HepG2 (cell line): ENCODE results near the gene CHCHD1. TPM values are rescaled to one million over a fixed set of nuclear protein-coding genes. Genes with fewer than 3 reads are reported as not detected.

Experiments
- HNF4A ChIP-seq: sonication (generic); formaldehyde crosslinking; IDR thresholded peaks from 2 replicates; pipeline ENCODE4 v1.4.0; 2020; ENCODE audit warnings: missing genetic modification reagents
- HNRNPH1 ChIP-seq: fragments of 200-400 bp; formaldehyde crosslinking; optimal IDR thresholded peaks from 2 replicates; pipeline ENCODE3; 2017; ENCODE audit warnings: mild to moderate bottlenecking, low read depth, low read length
- HOXA3 ChIP-seq: sonication (generic); formaldehyde crosslinking; IDR thresholded peaks from 2 replicates; pipeline ENCODE4 v1.5.0; 2020; ENCODE audit warnings: missing genetic modification reagents
- KDM3A ChIP-seq: IDR thresholded peaks from 2 replicates; pipeline ENCODE4 v1.6.1; 2018; ENCODE audit warnings: low read depth, missing compliant biosample characterization
- KMT2A ChIP-seq: sonication (generic); formaldehyde crosslinking; IDR thresholded peaks from 2 replicates; pipeline ENCODE4 v1.4.0; 2020; ENCODE audit warnings: missing genetic modification reagents
- PHF21A ChIP-seq: sonication (generic); formaldehyde crosslinking; IDR thresholded peaks from 2 replicates; pipeline ENCODE4 v1.5.0; 2020; ENCODE audit warnings: mild to moderate bottlenecking, missing genetic modification reagents
- PHF8 ChIP-seq: sonication (generic); formaldehyde crosslinking; IDR thresholded peaks from 2 replicates; pipeline ENCODE4 v1.5.0; 2020; ENCODE audit warnings: missing genetic modification reagents
- POLR2A ChIP-seq, 2 experiments: IDR thresholded peaks; 2 replicates each; pipeline ENCODE4 v1.6.1; 2011; ENCODE audit warnings: low read depth in 2 of 2, low read length in 2 of 2, mild to moderate bottlenecking in 1 of 2, moderate library complexity in 1 of 2; ENCODE audit not compliant: insufficient read depth in 1 of 2
- PPARG ChIP-seq: conservative IDR thresholded peaks from 2 replicates; pipeline ENCODE4 v1.6.1; 2016; ENCODE audit warnings: missing biosample characterization, missing genetic modification reagents
- SP4 ChIP-seq: sonication (generic); formaldehyde crosslinking; IDR thresholded peaks from 2 replicates; pipeline ENCODE4 v1.8.1; 2023; ENCODE audit warnings: mild to moderate bottlenecking, missing genetic modification reagents
- SRSF9 ChIP-seq: fragments of 200-400 bp; formaldehyde crosslinking; IDR thresholded peaks from 2 replicates; pipeline ENCODE4 v1.6.1; 2018; ENCODE audit warnings: borderline replicate concordance, mild to moderate bottlenecking, low read depth, low read length; ENCODE audit not compliant: insufficient read depth, poor library complexity, severe bottlenecking
- SRY ChIP-seq: sonication (generic); formaldehyde crosslinking; IDR thresholded peaks from 2 replicates; pipeline ENCODE4 v1.8.0; 2022; ENCODE audit warnings: mild to moderate bottlenecking, missing genetic modification reagents
- TAF1 ChIP-seq: sonication (generic); formaldehyde crosslinking; IDR thresholded peaks from 2 replicates; pipeline ENCODE4 v1.4.0; 2020; ENCODE audit warnings: missing genetic modification reagents
- THAP11 ChIP-seq: IDR thresholded peaks from 2 replicates; pipeline ENCODE4 v1.6.1; 2016; ENCODE audit warnings: missing biosample characterization, missing genetic modification reagents
- XRCC5 ChIP-seq: fragments of 200-400 bp; formaldehyde crosslinking; optimal IDR thresholded peaks from 2 replicates; pipeline ENCODE3; 2017; ENCODE audit warnings: mild to moderate bottlenecking, low read length
- YEATS2 ChIP-seq: sonication (generic); formaldehyde crosslinking; IDR thresholded peaks from 2 replicates; pipeline ENCODE4 v1.4.0; 2020; ENCODE audit warnings: missing genetic modification reagents, borderline replicate concordance
- ZBTB20 ChIP-seq: sonication (generic); formaldehyde crosslinking; IDR thresholded peaks from 2 replicates; pipeline ENCODE4 v1.8.1; 2023; ENCODE audit warnings: missing genetic modification reagents, low read depth, mild to moderate bottlenecking, borderline replicate concordance
- ZFP90 ChIP-seq: sonication (generic); formaldehyde crosslinking; IDR thresholded peaks from 2 replicates; pipeline ENCODE4 v1.8.0; 2022; ENCODE audit warnings: missing genetic modification reagents, mild to moderate bottlenecking, inconsistent platforms, borderline replicate concordance
- ZNF263 ChIP-seq: sonication (generic); formaldehyde crosslinking; IDR thresholded peaks from 2 replicates; pipeline ENCODE4 v1.4.0; 2020; ENCODE audit warnings: missing genetic modification reagents
- ZNF317 ChIP-seq: sonication (generic); formaldehyde crosslinking; IDR thresholded peaks from 2 replicates; pipeline ENCODE4 v1.5.0; 2020; ENCODE audit warnings: mild to moderate bottlenecking, missing genetic modification reagents
- ZNF451 ChIP-seq: sonication (generic); formaldehyde crosslinking; IDR thresholded peaks from 2 replicates; pipeline ENCODE4 v1.5.0; 2020; ENCODE audit warnings: mild to moderate bottlenecking, missing genetic modification reagents
- ZNF777 ChIP-seq: sonication (generic); formaldehyde crosslinking; IDR thresholded peaks from 2 replicates; pipeline ENCODE4 v1.4.0; 2020; ENCODE audit warnings: missing genetic modification reagents
- ZNF839 ChIP-seq: sonication (generic); formaldehyde crosslinking; IDR thresholded peaks from 2 replicates; pipeline ENCODE4 v1.4.0; 2020; ENCODE audit warnings: missing genetic modification reagents, mild to moderate bottlenecking, borderline replicate concordance
- ZNF891 ChIP-seq: sonication (generic); formaldehyde crosslinking; IDR thresholded peaks from 2 replicates; pipeline ENCODE4 v1.5.0; 2020; ENCODE audit warnings: mild to moderate bottlenecking, missing genetic modification reagents
- ZSCAN31 ChIP-seq: sonication (generic); formaldehyde crosslinking; IDR thresholded peaks from 2 replicates; pipeline ENCODE4 v1.5.0; 2020; ENCODE audit warnings: low read depth, mild to moderate bottlenecking, missing genetic modification reagents
- polyA plus RNA-seq, 8 experiments: library from polyadenylated mRNA; depleted of rRNA in 3 of 8; stranded (reverse) in 7 of 8; unstranded in 1 of 8; fragments of >200 nt; fragmentation: Illumina TruSeq in 4 of 8; extraction: Trizol in 4 of 8; gene quantifications; 2 replicates each; pipeline versions ENCODE4 v1.2.1 to v1.2.3, GENCODE V29; 2011 to 2016; ENCODE audit warnings: low read depth in 4 of 8, missing spikeins in 1 of 8, mixed read lengths in 1 of 8; ENCODE audit not compliant: insufficient read depth in 1 of 8
- total RNA-seq, 5 experiments: library from RNA; depleted of rRNA; stranded (reverse); fragments of >200 nt; fragmentation: Illumina TruSeq; extraction: Trizol; gene quantifications; 2 replicates each; pipeline ENCODE4 v1.2.3, GENCODE V29; 2016; ENCODE audit warnings: low read depth in 1 of 5
- TF ChIP-seq, protein P1 (sequence below): sonication (generic); formaldehyde crosslinking; IDR thresholded peaks from 2 replicates; pipeline ENCODE4 v1.4.0; 2020; ENCODE audit warnings: missing genetic modification reagents

Gene CHCHD1
- total and polyA plus RNA-seq, 2 of the 13 experiments (the other 11 are each of a cell fraction or from before 2014, with no cell fraction given): 36.9 to 71.2 TPM

DNA sequence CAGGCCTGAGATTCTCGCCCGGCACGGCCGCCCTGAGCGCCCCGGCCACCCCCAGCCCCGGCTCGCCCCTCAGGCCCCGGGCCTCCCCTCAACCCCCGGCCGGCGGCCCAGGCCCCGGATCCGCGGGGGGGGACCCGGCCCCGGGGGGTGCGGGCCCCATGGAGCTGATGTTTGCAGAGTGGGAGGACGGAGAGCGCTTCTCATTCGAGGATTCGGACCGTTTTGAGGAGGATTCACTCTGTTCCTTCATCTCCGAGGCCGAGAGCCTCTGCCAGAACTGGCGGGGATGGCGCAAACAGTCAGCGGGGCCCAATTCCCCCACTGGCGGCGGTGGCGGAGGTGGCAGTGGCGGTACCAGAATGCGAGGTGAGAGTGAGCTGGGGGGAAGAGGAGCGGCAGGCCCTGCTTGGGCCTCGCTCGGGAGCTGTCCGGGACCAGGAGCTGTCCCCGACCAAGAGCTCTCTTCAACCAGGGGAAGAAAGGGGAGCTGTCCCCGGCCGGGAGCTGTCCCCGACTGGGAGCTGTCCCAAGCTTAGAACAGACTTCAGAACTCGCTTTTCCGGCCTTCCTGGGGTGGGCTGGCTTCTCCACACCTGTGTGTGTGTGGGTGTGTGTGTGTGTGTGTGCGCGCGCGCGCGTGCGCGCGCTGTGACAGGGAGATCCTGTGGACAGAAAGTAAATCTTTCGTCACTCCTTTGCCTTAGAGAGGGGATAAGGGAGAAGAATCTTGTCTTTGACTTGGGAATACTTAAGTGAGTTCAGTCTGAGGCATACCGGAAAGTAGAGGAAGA lies 4.1 kb downstream of the CHCHD1 start (continued):
- TF ChIP-seq ZSCAN31 (peak; percentile 44; the same call in 1 of the 2 replicates), ZNF839 (CRISPR knock-in tag) (no peak), HNRNPH1 (no peak), TAF1 (CRISPR knock-in tag) (peak; percentile 8; the same call in 1 of the 2 replicates), ZBTB20 (CRISPR knock-in tag) (0 out of 2 replicates have a peak, but pooled peaks have one; percentile 20), ZFP90 (CRISPR knock-in tag) (no peak), PHF21A (0 out of 2 replicates have a peak, but pooled peaks have one; percentile 28), ZNF891 (CRISPR knock-in tag) (peak; percentile 21; the same call in 1 of the 2 replicates), XRCC5 (no peak), YEATS2 (CRISPR knock-in tag) (no peak), POLR2A (IDR thresholded peaks at IDR 0.05; ENCODE audit: insufficient read depth in 1 of 2, low read depth in 2 of 2, low read length in 2 of 2) (0 out of 4 replicates have a peak, but pooled peaks of 1 of the 2 experiments have one; percentile 8), KDM3A (no peak), HOXA3 (CRISPR knock-in tag) (no peak), SRSF9 (no peak), KMT2A (CRISPR knock-in tag) (0 out of 2 replicates have a peak, but pooled peaks have one; percentile 9), PHF8 (CRISPR knock-in tag) (peak; percentile 13; the same call in 1 of the 2 replicates), THAP11 (CRISPR knock-in tag) (no peak), SRY (CRISPR knock-in tag) (peak; percentile 59; the same call in 1 of the 2 replicates), ZNF317 (CRISPR knock-in tag) (0 out of 2 replicates have a peak, but pooled peaks have one; percentile 8), HNF4A (no peak), ZNF777 (0 out of 2 replicates have a peak, but pooled peaks have one; percentile 23), SP4 (CRISPR knock-in tag) (no peak), ZNF451 (peak; percentile 24; the same call in 1 of the 2 replicates), ZNF263 (CRISPR knock-in tag) (peak; percentile 98), PPARG (CRISPR knock-in tag) (no peak)
- TF ChIP-seq, protein P1, sequence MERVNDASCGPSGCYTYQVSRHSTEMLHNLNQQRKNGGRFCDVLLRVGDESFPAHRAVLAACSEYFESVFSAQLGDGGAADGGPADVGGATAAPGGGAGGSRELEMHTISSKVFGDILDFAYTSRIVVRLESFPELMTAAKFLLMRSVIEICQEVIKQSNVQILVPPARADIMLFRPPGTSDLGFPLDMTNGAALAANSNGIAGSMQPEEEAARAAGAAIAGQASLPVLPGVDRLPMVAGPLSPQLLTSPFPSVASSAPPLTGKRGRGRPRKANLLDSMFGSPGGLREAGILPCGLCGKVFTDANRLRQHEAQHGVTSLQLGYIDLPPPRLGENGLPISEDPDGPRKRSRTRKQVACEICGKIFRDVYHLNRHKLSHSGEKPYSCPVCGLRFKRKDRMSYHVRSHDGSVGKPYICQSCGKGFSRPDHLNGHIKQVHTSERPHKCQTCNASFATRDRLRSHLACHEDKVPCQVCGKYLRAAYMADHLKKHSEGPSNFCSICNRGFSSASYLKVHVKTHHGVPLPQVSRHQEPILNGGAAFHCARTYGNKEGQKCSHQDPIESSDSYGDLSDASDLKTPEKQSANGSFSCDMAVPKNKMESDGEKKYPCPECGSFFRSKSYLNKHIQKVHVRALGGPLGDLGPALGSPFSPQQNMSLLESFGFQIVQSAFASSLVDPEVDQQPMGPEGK (CRISPR knock-in tag): peak; percentile 62
